ENCODE results near the gene KCNE4. TPM values are rescaled to one million over a fixed set of nuclear protein-coding genes. Genes with fewer than 3 reads are reported as not detected.

Gene KCNE4
- polyA plus RNA-seq, 3 donors, result 15.7 to 17.0 (median 16.5) TPM

DNA sequence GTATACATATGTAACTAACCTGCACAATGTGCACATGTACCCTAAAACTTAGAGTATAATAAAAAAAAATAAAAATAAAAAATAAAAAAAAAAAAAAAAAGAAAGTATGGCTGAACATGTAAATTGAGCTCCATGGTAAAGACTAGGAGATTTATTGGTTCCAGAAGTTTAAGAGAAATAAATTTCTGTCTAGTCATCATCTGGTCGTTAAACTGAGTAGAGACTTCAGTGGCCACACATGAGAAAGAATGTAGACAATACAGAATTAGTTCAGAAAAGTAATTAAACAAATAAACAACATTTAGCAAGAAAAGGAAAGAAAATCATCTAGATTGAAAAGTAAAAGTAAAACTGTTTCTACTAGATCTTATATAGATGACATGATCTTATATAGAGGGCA is 12.4 kb upstream of the KCNE4 start:
- DNase-seq (ENCODE audit: low read depth in 3 of 3, low spot score in 2 of 3), result no peak

DNA sequence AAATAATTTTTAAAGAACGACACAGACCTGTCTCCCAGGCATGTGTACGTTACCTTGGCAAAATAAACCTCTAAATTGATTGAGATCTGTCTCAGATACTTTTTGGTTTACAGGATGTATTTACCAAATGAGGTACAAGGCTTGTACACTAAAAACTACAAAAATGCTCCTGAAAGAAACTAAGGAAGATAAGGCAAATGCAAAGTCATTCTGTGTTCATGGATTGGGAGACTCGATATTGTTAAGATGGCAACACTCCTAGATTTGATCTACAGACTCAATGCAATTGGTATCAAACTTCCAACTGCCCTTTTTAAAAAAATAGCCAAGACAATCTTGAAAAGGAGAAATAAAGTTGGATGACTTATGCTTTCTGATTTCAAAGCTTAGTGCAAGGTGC is 11.5 kb upstream of the KCNE4 start:
- DNase-seq (ENCODE audit: low read depth in 3 of 3, low spot score in 2 of 3), result no peak

DNA sequence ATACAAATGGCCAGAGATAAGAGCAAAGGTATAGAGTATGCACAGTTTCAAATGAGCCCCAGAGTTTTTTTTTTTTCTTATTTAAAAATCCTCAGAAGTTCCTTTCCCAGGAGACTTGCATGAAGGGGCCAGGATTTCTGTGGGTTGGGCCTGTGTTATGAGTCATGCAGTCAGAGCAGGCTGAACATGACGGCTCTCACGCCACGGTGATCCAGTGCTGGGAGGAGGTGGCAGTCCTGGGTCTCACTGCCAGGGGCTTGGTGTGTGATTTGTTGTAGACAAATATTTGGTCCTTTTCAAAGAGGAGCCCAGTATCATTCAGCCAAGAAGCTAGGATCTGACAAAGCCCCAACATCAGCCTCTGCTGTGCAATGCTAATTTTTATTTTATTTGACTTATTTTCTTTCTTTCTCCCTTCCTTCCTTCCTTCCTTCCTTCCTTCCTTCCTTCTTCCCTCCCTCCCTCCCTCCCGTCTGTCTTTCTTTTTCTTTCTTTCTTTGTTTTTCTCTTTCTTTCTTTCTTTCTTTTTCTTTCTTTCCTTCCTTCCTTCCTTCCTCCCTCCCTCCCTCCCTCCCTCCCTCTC is 10.4 kb upstream of the KCNE4 start:
- no peak for DNase-seq (ENCODE audit: low read depth in 3 of 3, low spot score in 2 of 3)

DNA sequence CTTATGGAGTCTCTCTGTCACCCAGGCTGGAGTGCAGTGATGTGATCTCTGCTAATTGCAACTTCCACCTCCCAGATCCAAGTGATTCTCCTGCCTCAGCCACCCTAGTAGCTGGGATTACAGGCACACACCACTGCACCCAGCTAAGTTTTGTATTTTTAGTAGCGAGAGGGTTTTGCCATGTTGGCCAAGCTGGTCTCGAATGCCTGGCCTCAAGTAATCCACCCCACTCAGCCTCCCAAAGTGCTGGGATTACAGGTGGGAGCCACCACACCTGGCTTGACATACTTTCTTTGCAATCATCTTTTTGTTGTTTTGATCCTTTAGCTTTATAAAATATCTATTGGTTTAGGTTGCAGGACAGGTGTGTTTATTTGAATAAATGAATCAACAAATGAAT is 9.7 kb upstream of the KCNE4 start:
- DNase-seq (ENCODE audit: low read depth in 3 of 3, low spot score in 2 of 3), result no peak

- DNase-seq (ENCODE audit: low read depth in 3 of 3, low spot score in 2 of 3), result no peak
Measured at GRCh38 chr2:223042704-223043118, 9.3 kb upstream of the KCNE4 start.

DNA sequence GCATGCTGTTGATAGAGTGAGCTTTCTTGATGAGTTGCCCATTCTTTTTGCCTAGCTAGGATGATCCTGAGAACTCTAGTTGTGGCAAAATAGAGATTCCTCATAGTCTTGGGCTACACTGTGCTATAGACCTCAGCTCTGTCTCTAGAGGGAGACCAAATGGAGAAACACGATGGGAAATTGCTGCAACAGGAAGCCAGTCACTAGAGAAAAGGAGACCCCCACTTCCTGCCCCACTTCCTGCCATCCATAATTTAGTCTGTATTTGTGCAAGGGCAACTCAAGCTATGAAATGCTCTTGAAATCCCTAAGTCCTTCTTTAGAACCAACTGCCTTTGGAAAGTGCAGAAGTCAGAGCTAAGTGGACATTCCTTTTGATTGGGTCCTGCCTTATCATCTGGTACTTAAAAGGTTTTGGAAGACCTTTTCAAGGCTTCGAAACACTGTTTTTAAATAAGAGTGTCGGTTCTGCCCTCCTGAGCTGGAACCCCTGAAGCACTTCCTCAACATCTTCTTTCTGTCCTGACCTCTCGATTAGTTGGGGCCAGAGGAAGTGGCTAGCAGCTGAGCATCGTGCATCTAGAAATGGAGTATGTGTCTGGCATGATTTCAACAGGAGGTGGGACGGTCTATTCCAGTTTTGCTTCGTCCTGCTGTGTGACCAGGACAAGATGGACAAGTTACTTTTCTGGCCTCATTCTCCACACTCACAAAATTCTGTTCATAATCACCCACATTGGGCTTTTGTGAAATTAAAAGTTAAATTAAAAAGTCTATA is 8.6 kb upstream of the KCNE4 start:
- no peak for DNase-seq (ENCODE audit: low read depth in 3 of 3, low spot score in 2 of 3)

GRCh38 chr2:223044092-223044836 is 7.7 kb upstream of the KCNE4 start:
- DNase-seq (ENCODE audit: low read depth in 3 of 3, low spot score in 2 of 3), result no peak

GRCh38 chr2:223044916-223045700 is 6.9 kb upstream of the KCNE4 start:
- no peak for DNase-seq (ENCODE audit: low read depth in 3 of 3, low spot score in 2 of 3)

DNA sequence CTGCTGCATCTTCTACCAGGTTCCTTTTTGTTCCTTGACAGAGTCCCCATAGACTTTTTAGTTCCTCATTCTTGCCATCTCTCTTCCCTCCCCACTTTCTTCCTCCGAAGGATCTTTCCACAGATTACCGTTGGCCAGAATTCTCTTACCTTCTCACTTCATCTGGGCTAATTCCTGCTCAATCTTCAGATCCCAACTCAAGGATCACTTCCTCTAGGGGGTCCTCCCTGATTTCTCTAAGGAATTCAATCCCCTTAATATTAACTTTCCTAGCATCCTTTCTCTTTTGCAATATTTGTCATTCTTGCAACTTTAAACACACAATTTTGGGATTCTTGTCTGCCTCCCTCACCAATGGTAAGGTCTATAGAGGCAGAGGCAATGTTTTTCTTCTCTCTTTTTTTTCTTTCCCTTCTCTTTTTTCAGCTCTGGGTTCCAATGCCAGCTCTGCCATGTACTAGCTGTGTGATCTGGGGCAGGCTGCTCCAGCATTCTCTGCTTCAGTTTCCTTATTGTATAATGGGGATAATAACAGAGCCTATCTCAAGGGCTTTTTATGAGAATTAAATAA is 5.4 kb upstream of the KCNE4 start:
- no peak for DNase-seq (ENCODE audit: low read depth in 3 of 3, low spot score in 2 of 3)

DNA sequence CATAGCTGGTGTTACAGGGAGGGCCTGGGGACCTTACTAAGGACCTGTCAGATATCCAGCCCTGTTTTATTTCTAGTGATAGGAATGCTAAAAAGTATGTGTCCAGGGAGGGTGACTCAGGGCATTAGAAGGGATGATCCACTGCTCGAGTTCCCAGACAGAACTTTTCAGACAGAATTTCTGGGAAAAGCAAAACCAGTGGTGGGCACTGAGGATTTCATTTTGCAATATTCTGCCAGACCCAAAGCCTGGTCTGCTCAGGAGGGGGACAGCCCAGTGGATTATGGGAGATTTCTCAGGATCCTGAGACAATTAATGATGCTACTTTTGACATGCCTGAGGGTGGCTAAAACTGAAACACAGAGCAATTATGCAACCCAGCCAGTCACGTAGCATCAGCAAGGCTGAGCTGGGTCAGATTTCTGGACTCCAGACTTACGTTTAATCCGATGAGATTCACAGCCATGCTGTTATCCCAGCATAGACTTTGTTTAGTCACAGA is 4.7 kb upstream of the KCNE4 start:
- no peak for DNase-seq (ENCODE audit: low read depth in 3 of 3, low spot score in 2 of 3)

DNA sequence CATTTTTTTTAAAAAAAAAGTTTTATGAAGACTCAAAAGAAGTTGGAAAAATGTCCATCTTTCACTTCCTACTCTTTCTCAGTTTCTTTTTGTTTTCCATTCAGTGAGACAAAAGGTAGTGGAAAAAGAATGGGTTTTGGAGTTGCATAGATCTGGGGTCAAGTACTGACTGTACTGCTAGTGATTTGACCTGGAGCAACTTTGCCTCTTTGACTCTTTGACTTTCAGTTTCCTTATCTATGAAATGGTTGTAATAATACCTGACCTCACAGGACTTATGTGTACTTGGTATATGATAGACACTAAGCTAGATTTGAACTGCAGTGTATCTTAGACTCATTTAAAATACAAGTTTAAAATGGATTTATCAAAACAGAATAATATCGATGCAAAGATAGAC is 3.5 kb upstream of the KCNE4 start:
- no peak for DNase-seq (ENCODE audit: low read depth in 3 of 3, low spot score in 2 of 3)

GRCh38 chr2:223049356-223049755 is 2.6 kb upstream of the KCNE4 start:
- no peak for DNase-seq (ENCODE audit: low read depth in 3 of 3, low spot score in 2 of 3)

GRCh38 chr2:223050188-223050587 is 1.8 kb upstream of the KCNE4 start:
- no peak for DNase-seq (ENCODE audit: low read depth in 3 of 3, low spot score in 2 of 3)

GRCh38 chr2:223050900-223051504 is 988 bp upstream of the KCNE4 start:
- DNase-seq (ENCODE audit: low read depth in 3 of 3, low spot score in 2 of 3), result no peak

GRCh38 chr2:223052548-223053483 is 826 bp downstream of the KCNE4 start:
- no peak for DNase-seq (ENCODE audit: low read depth in 3 of 3, low spot score in 2 of 3)

DNA sequence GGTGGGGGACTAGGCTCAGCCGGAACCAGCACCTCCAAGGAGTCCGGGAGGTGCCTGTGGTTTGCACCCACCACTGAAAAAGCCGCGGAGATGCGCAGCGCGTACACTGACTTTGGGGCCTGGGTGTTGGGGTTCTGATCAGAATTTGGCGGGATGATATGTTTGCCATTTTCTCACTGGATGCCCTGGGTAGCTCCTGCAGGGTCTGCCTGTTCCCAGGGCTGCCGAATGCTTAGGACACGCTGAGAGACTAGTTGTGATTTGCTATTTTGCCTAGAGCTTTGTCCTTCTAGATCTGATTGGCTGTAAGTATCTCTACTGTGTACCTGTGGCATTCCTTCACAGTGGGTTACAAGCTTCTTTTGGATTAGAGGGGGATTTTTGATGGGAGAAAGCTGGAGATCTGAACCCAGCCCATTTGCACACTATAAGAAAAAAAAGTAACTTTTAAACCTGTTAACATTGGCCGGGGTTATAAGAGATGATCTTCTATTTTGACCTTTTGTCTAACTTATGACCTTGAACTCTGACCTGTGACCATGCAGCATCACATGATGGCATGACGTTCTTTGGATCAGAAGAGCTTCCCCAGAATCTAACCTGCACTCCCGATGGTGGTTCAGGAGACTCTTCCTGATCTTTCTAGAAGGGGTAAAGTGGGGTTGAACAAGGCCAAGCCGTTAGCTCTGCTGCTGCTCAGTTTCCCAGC is 1.6 kb downstream of the KCNE4 start:
- DNase-seq (ENCODE audit: low read depth in 3 of 3, low spot score in 2 of 3), result no peak

DNA sequence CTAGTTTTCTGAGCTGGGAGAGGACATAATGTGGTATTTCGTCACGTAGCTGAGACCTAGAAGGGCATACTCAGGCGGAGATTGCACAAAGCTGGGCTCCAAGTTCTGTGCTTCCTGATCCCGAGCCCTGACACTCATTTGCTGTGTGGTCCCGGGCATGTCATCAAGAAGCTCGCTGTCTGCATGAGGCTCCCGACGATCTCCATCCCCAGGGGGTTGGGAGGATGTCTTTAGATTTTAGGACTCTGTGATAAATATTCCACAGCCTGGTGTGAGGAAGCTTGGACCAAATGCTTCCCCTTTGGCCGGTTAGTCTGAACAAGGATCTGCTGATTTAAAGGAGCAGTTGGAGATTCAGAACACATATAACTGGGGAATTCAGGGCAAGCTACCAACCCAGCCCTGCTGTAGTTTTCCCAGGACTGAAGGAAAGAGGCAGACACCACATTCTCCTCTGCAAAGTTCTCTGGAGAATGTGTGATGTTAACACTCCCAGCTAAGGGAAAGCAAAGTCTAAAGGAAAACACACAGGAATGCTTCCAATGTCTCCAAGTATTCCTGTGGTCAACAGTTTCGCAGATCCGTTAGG is 2.3 kb downstream of the KCNE4 start:
- no peak for DNase-seq (ENCODE audit: low read depth in 3 of 3, low spot score in 2 of 3)

- DNase-seq (ENCODE audit: low read depth in 3 of 3, low spot score in 2 of 3), result peak; percentile 63 to 68 (median 67)
Measured at GRCh38 chr2:223055140-223055539, 3.1 kb downstream of the KCNE4 start.

Data from right renal cortex interstitium (tissue), 3 donors.